HG03045 (cell line): ENCODE measurements around the gene FOXP1.

Source experiments
- ATAC-seq: cut with Tn5 transposase; IDR thresholded peaks from one replicate; pipeline ENCODE4 v1.9.1; 2021; ENCODE audit warnings: mild to moderate bottlenecking, moderate library complexity; ENCODE audit not compliant: unreplicated experiment

FOXP1 gene

DNA sequence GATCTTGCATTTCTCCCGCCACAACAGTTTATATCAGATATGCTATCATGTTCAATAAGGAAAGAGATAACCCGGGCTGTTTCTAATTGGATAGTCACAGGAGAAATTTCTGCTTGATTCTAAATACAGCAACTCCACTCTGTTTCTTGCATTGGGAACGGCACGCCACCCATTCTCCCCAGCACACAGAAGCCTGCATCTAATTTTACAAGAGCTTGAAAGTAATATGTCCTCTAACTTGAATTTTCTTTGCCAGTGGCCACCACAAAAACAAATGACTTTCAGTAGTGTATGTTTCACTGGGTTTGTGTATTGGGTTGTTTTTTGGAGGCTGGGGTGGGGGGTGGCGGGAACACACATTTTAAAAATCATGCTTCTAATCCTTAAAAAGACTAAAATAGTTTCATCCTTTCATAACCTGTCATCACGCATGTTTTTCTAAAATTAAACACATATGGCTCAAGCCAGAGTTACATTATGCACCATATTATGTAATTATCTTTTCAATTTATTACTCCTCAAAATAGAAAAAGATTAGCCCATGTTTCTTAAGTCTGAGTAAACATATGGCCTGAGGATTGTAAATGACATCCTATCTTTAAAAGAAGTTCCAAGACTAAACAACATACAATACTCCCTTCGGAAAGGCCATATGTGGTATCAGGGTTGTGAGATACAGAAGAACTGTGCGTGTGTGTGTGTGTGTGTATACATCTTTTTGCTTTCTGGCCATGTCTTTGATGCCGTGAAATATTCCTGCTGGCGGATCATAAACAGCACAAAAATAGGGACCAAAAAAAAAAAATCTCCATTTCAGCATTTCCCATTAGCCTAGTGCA lies 176.3 kb downstream of the FOXP1 start:
- ATAC-seq, result no peak

DNA sequence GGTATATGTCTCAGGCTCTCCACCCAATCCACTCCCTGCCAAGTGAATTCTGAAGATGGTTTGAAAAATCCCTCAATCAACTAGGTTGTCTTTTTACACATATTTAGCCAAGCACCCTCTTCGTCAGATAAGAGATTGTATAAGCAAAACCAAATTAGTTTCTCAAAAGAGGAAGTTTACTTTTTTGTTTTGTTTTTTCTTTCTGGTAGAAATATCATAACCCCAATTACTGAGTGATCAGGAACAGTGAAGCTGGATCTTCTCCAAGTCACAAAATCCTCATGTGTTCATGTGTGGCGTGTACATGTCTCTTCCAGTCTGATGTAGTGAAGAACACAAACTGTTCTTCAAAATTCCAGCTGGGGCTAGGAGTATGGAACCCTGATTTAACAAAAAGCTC lies 180.6 kb downstream of the FOXP1 start:
- ATAC-seq, result no peak

DNA sequence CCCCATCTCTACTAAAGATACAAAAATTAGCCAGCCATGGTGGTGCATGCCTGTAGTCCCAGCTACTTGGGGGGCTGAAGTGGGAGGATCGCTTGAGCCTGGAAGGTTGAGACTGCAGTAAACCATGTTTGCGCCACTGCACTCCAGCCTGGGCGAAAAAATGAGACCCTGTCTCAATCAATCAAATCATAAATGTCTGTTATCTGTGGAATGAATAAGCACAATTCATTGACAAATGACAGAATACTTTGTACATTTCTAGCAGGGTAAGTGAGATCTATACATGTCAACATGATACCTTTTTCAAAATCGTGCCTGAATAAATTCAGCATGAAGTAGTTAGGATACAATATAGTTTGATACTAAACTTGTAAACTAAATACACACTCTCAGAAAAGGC lies 181.2 kb downstream of the FOXP1 start:
- ATAC-seq, result no peak

DNA sequence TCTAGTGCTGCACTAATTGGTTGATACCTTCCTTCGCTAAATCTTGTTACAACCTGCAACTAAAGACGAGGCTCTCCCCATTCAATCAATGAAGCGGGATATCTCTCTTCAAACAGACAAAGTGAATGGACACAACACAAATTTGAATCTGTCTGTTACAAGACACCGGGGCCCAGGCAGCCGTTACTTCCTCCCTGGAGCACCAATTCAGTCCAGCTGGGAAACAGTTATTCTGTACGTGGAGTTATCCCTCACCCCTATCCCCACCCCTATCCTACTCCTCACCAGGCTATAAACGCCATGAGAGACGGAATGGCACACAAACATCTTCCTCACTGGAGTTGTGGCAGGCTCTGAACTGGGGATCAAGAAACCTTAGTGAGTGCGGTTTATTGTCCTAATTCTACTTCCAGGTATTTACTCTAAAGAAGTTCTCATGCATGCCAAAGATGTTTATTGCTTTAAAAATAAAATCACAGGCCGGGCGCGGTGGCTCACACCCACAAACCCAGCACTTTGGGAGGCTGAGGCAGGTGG lies 181.8 kb downstream of the FOXP1 start:
- ATAC-seq, result no peak

DNA sequence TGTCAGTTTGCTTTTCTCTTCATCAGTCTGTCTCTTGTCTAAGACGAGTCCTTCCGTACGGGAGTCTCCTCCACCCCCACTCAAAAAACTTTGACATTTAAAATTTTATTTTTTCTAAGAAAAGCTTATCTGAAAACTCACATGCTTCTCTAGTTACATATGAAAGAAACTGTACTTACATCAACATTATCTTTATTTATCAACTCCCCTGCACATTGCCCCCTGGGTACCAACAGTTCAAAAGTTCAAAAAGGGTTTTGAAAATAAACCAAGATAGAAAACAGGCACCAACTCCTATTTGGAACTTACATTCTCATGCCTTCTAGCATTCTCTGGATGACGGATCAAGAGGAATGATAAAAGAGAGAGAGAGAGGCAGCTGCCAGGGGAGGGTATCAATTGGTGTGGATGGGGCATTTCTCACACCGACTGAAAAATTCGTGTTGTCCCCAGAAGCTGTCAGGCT lies 182.5 kb downstream of the FOXP1 start:
- ATAC-seq, result no peak

DNA sequence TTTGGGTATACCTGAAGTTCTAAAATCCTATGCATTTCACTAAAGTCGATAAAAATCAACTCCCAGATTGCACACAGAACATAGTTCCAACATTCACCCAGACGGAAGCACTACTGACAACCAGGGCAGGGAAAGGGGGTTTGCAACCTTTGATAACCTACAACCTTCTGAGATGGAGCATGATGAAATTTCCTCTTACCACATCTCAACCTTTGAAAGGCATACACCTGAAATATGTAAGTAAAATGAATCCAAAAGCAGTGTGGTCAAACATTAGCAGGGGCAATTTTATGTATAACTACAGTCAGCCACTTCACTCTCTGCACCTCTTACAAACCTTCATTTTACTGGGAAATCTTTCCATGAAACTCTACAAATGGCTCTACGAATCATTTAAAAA lies 184.1 kb downstream of the FOXP1 start:
- no peak for ATAC-seq

DNA sequence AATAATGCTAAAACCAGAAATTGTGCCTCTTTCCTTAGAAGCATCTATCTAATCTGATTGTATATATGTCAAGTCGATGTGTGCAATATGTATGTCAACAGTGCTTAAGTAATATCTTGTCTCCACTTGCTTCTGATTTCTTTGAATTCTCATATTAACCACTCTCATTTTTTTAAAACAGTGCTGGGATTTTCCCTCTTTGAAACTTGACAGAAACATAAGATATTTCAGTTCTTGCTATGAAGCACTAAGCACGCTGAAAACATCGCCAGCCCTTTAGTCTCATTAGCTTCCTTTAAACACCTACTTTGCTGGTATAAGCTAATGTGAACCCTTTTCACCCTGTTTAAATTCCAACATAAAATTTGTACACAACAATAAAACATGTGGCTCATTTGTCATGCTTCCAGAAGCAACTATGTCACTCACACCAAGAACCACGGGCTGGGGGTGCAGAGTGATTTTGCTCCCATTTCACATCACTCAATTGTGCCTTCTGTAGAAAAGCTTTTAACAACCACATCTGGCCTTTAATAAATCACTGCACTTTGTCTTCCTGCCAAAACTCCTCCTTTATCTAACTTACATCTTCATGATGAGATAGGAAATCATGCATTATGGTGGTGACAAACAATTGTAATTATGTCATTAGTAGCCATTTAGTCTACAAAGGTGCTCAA lies 185.2 kb downstream of the FOXP1 start:
- no peak for ATAC-seq

DNA sequence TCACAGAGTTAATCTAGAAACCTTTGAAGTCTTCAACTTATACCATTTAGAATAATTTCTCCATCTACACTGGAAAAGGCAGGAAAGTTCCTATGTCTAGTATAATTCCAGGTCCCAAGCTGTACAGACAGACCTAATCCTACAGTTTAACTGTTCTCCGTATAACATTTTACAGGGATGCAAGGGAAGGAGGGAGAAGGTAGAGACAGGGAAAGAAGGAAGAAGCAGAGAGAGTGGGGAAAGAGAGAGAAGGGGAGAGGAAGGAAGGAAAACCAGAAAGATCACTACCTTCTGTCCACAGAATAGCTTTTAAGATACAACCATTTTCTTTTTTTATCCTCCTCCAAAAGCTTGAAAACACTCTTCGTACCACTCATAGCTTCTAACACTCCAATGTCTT lies 185.8 kb downstream of the FOXP1 start:
- ATAC-seq, result no peak

DNA sequence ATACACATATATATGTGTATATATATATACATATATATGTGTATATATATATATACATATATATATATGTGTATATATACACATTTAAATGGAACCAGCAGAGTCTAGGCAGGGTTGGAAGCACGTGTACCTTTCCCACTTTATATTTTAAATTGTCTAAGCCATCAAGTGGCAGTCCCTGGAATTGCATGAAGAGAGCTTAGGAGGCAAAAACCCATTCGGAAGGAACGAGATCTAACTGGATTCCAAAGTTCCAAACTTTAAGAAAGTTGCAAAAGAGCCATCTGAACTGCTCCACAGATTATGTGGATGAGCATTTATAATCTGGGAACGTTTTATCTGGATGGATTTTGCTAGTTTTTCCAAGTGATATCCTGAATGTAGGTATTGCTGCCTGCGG lies 186.5 kb downstream of the FOXP1 start:
- ATAC-seq, result no peak

DNA sequence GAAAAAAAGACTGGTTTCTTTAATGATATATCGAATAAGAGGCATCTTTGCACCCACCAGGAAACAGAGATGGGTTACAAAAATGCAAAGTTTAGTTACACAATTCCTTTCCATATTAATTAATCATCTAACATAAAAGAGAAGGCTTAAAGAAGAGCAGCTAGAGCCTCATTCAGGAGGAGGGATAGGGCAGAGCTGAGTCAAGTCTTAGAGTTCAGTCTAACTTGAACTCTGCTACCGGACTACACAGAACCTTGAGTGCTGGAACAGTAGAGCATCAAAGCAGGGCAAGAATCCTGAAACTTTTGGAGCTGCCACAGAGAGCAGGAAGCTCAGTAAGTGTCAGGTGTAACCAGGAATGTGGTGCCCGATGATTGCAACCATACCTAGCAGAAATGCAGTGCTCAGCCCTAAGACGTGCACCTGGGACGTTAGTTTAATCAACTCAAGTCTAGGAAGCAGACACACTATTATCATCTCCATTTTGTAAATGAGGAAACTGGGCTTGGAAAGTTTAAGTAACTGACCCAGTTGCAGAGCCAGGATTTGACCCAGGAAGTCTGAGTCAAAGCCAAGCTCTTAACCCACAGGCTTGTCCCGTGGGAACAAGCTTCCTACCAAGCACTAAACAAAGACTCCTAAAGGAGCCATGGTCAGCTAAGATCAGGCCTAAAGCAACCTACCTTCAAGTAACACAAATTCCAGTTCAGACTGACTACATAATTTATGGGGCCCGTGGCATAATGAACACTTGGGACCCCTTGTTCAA lies 187.4 kb downstream of the FOXP1 start:
- no peak for ATAC-seq

DNA sequence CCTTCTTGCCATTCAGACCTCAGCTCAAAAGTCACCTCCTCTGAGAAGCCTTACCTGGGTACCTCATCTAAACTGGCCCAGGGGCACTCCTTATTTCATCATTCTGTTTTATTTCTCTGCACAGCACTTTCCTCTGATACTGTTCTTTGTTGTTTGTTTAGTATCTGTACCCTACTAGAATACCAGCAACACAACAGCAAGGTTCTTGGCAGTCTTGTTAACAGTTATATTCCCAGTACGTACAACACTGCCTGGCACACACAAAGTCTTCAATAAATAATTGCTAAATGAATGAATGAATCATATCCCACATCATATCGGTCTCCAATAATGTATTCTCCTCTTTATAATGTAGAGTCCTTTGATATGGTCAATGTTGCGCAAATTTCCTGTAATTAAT lies 188.1 kb downstream of the FOXP1 start:
- ATAC-seq, result no peak

DNA sequence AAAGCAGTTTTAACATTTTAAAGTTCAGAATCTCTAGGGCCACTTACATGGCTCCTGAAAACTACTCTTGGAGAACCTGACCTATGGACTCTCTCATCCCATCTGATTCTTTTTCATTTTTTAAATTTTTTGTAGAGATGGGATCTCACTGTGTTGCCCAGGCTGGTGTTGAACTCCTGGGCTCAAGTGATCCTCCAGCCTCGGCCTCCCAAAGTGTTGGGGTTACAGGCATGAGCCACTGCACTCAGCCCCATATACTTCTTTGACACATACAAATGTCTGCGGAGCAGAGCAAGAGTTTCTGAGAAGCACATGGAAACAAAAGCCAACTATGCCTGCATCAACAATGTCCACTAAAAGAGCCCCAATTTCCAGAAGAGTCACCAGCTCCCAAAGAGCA lies 189.8 kb downstream of the FOXP1 start:
- no peak for ATAC-seq

DNA sequence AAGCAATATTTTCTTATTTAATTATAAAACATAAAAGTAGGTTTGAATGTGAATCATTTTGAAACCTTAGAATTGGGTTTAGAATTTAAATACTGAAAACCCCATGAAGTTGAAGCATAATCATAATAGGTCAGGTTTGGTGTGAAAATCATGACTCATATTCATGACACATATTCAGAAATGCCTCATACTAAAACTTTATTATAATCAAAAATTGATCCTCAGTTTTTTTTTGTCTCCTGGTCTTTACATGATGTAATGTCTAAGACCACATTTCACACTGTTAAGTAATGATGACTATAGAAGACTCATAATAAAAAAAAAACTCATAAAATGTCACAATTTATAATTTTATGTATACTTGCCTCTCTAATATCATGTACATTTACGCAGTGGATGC lies 190.4 kb downstream of the FOXP1 start:
- peak; percentile 47 for ATAC-seq

DNA sequence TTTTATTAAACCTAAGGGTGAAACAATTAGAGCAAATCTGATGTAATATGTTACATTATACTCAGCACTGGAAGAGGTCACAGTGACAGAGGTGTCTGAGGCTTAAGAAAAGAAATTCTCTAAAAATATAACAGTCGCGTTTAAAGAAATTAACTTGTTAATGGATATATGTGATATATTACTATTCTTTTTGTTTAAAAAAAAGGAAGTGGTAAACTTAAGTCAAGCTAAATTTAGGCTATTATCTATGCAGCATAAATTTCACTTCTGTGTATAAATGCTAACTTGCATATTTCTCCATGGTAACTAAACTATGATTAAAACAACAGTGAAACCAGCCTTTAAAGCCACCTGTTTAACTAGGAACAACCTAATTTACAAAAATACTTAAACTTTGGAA lies 191.3 kb downstream of the FOXP1 start:
- ATAC-seq, result peak; percentile 48

DNA sequence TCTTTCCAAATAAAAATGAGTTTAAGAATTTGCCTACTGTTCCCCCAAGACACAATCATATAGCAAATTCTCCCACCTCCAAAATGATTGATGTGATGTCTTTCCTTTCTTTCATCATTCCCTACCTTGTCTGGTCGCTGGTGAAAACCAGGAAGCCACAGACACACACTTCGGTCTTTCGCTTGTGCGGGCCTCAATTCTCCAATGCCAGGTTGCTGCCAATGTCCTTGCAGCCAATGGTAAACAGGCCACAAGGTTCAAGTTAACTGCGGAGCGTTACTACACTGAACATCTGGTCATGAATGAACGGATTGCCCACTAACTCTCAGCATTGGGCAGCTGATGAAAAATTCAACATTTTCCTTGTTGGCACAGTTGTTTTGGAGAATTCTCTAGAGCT lies 192.2 kb downstream of the FOXP1 start:
- no peak for ATAC-seq

DNA sequence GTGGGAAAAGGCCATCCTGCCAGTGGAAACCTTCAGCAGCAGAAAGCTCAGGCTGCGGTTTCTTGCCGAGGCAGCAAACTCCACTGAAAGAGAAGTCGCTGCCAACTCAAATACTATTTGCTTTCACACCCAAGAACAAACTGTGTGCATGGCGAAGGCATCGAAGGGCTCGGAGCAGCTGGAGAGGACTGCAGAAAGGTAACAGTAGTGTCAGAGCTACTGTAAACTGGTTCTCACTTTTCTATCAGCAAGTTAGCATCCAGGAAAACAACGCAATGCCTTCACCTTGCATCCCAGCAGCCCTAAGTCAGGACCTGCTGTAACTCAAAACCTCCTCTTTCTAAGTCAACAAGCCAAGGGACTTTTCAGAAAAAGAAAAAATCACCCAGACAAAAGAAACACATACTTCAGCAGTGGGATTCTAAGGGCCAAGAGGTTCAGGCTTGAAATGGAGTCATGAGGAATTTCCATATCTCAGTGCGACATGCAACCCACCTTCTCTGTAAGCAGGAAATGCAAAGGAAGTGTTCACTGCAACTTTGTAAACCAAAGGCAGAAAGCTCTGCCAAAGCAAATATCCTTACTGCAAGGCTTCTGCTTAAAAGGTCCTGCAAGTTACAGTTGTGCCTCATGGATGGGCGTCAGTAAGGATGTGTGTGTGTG lies 193.5 kb downstream of the FOXP1 start:
- no peak for ATAC-seq

DNA sequence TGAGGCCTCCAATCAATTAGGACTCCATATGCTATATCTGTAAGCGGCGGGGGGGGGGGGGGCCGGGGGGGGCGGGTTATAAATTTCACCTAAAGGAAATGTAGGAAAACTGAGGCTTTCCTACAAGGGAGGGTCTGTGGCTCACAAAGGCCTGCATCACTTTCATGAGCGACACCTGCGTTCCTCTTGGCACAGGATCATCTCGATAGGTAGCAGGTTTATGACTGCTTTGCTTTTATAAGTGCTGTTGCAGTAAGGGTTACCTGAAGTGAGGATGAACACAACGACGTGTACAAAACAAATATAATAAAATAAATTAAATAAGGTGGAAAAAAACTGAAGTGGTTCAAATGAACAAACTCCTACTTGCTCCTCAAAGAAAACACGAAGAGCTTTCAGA lies 194.3 kb downstream of the FOXP1 start:
- ATAC-seq, result no peak

DNA sequence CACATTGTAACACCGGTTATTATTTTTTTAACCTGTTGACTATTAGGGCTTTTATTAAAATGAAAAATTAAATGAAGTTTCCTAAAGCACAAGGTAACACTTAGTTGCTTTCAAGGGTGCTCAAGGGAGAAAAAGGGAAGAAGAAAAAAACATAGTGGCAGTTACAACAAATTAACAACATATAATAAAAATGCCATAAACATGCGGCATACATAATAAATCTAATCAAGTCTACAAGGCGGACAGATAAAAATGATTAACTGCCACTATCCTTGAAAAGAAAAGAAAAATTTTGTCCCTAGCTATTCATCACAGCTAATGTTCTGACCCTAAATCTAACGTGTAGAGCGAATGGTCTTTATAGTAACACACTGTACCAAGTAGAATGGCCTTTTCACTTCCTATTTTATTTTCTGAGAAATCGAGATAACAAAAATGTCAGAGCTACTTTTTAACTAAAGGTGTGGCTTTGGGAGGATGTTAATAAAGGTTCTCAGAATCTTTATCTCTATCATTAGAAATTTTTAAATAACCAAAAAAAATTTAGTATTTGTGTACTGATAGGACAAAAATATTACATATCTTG lies 194.9 kb downstream of the FOXP1 start:
- ATAC-seq, result no peak

DNA sequence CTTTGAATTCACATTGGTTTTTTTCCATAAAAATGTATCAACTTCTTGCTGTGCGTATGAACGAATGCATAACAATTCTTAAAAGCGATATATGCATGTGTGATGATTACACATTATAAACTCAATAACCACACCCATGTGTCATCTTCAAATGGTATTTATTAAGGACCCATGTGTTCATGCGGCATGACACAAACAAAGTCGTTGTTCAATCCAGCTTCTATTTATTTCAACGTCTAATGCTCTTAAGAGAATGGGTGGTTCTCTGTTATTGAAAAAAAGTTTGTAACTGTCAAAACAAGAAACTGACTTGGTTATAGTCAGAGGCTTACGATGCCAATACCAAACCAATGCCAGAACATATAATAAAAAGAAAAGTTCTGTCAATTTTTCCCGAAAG lies 195.9 kb downstream of the FOXP1 start:
- ATAC-seq, result no peak
